Hepatocyte (in vitro differentiated cells): ENCODE measurements around the gene CTSL.

Experiments used
- CTCF ChIP-seq: fragments of 200-600 bp; sonication (generic); IDR thresholded peaks from 2 replicates; pipeline ENCODE4 v1.5.1; 2016; ENCODE audit warnings: antibody characterized with exemption, mild to moderate bottlenecking; ENCODE audit not compliant: poor library complexity
- EZH2 ChIP-seq: fragments of 200-600 bp; sonication (generic); IDR thresholded peaks from 2 replicates; pipeline ENCODE4 v1.6.1; 2016; ENCODE audit warnings: antibody characterized with exemption, mild to moderate bottlenecking, borderline replicate concordance
- EZH2phosphoT487 ChIP-seq: fragments of 200-600 bp; sonication (generic); IDR thresholded peaks from one replicate; pipeline ENCODE4 v1.6.1; 2018; ENCODE audit warnings: antibody characterized with exemption, mild to moderate bottlenecking, low read depth, moderate library complexity; ENCODE audit not compliant: unreplicated experiment, severe bottlenecking

- TF ChIP-seq CTCF (no peak), EZH2 (no peak), EZH2phosphoT487 (no peak)
Observed at GRCh38 chr9:87763286-87763685, 37.4 kb downstream of the CTSL start.
